Activated CD4-positive, CD25-positive, alpha-beta regulatory T cell treated with anti-CD3 and anti-CD28 coated beads, Interleukin-2, amount 50 U/mL, for 72 hours (primary cell): ENCODE results near the gene LIPG.
"Not testable (repeated sequence)": the region's sequence is repeated elsewhere in the genome, so short reads cannot be mapped to it uniquely, and the experiment has no call there.

Experiments
- DNase-seq: peaks from one replicate; pipeline ENCODE4 v3.0.0; 2021

The LIPG gene

DNA sequence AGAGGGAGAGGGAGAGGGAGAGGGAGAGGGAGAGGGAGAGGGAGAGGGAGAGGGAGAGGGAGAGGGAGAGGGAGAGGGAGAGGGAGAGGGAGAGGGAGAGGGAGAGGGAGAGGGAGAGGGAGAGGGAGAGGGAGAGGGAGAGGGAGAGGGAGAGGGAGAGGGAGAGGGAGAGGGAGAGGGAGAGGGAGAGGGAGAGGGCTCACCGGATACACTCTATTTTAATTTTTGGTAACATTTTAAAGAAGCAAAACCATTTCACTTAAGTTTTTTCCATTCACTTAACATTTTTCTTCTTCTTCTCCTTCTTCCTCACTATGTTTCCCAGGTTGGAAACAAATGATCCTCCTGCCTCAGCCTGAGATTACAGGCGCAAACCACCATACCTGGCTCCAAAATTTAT, 17.2 kb downstream of the LIPG start:
- DNase-seq, result not testable (repeated sequence)

DNA sequence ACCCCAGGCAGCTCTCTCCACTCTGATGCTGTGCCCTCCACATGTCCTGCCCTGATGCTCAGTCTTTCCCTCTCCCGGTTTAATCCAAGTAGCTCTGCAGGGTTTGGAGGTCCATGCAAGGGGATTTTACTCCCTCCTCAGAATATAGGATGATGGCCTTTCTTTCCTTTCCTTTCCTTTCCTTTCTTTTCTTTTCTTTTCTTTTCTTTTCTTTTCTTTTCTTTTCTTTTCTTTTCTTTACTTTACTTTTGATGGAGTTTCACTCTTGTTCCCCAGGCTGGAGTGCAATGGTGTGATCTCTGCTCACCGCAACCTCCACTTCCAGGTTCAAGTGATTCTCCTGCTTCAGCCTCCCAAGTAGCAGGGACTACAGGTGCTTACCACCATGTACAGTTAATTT, 17.7 kb downstream of the LIPG start:
- DNase-seq, result not testable (repeated sequence)

DNA sequence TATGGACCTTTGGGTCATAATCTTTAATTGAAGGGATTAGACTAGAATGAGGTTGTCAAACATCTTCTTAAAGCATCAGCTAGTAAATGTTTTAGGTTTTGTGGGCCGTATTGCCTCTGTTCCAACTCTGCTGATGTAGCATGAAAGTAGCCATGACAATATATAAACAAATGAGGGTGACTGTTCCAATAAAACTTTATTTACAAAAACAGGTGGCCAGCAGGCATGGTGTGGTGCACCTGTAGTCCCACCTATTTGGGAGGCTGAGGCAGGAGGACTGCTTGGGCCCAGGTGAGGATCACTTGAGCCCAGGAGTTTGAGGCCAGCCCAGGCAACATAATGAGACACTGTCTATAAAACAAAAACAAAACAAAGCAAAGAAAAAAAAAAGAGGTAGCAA, 18.4 kb downstream of the LIPG start:
- DNase-seq, result no peak

DNA sequence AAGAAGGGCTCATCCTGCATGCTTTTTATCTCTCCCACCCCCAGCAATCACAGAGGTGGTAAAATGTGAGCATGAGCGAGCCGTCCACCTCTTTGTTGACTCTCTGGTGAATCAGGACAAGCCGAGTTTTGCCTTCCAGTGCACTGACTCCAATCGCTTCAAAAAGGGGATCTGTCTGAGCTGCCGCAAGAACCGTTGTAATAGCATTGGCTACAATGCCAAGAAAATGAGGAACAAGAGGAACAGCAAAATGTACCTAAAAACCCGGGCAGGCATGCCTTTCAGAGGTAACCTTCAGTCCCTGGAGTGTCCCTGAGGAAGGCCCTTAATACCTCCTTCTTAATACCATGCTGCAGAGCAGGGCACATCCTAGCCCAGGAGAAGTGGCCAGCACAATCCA, 19.5 kb downstream of the LIPG start:
- DNase-seq, result no peak

GRCh38 chr18:49582579-49582978, 20.7 kb downstream of the LIPG start:
- no peak for DNase-seq

- DNase-seq, result no peak
Measured at GRCh38 chr18:49584394-49584793, 22.5 kb downstream of the LIPG start.

- DNase-seq, result not testable (repeated sequence)
Measured at GRCh38 chr18:49584951-49585350, 23.1 kb downstream of the LIPG start.

- no peak for DNase-seq
Measured at GRCh38 chr18:49585781-49586663, 24.2 kb downstream of the LIPG start.

- no peak for DNase-seq
Measured at GRCh38 chr18:49588171-49588570, 26.3 kb downstream of the LIPG start.

DNA sequence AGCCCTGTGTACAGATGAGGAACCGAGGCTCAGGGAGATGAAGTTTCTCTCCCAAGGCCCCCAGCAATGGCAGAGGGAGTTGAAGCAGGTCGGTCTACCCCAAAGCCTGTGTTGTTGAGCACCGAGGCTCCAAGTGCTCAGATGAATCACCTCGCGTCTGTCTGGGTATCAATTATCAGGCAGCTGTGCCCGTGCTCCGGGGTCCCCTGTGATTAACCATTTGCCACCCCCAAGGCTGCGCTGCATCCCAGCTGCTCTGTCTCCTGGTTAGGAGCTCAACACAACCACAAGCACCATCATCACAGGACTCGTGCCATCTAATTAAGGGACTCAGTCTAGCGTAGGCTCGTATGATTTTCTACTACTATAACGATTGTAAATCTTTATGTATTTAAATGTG, 27.1 kb downstream of the LIPG start:
- no peak for DNase-seq

GRCh38 chr18:49590608-49591007, 28.8 kb downstream of the LIPG start:
- DNase-seq, result no peak

- DNase-seq, result no peak
Measured at GRCh38 chr18:49591271-49591670, 29.4 kb downstream of the LIPG start.

DNA sequence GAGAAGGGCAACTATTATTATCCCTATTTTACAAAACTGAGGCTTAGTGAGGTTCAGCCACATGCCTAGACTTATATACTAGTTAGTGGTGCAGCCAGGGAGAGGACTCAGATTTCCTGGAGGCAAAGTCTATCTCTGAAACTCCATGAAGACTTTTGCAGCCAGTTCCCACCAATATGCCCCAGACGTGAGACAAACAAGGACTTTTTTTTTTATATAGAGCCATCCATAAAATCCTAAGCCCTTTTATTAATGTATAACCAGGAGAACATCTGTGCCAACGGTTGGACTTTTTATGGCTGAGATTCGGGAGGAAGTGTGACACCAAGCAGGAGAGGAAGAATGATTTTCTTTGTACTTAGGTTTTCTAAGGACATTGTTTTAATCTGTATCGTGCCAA, 29.9 kb downstream of the LIPG start:
- DNase-seq, result no peak

GRCh38 chr18:49596687-49597086, 34.8 kb downstream of the LIPG start:
- no peak for DNase-seq

GRCh38 chr18:49597157-49597931, 35.5 kb downstream of the LIPG start:
- no peak for DNase-seq

- DNase-seq, result no peak
Measured at GRCh38 chr18:49601211-49601610, 39.4 kb downstream of the LIPG start.

DNA sequence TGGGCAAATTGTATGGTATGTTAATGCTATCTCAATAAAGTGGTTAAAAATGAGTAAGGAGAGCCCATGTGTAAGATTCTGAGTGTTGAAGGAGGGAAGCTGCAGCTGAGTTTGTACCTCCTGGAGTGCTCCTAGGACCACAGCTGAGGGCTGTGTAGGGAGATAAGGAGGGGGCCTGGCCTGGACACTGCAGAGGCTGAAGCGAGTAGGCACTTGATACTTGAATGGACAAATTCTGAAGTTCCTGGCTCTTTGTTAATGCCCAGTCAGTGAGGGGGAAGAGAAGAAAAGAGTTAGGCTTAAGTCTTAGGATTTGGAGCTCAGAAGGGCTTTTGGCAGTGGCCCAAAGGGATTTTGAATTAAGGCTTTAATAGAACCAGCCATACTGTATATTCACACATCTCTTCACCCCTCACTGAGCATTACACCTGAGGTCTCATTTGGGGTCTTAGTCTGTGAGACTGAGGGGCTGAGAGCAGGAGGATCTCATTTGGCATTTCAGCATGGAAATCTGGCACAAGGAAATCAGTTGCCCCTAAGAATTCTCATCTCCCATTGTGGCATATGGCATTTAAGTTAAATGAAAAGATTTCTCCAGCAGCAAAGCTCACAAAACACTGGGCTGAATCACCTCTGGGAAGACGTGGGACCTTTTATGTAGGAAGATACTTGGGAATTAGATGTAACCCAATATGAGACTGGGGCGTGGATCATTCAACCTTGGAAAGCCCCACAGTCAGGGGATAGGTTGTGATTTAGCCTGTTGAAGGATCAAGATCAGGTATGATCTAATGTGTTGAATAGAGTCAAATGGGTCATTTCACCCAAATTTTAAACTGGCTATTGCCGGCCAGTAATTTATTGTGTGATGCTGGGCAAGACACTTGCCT, 46.8 kb downstream of the LIPG start:
- no peak for DNase-seq

DNA sequence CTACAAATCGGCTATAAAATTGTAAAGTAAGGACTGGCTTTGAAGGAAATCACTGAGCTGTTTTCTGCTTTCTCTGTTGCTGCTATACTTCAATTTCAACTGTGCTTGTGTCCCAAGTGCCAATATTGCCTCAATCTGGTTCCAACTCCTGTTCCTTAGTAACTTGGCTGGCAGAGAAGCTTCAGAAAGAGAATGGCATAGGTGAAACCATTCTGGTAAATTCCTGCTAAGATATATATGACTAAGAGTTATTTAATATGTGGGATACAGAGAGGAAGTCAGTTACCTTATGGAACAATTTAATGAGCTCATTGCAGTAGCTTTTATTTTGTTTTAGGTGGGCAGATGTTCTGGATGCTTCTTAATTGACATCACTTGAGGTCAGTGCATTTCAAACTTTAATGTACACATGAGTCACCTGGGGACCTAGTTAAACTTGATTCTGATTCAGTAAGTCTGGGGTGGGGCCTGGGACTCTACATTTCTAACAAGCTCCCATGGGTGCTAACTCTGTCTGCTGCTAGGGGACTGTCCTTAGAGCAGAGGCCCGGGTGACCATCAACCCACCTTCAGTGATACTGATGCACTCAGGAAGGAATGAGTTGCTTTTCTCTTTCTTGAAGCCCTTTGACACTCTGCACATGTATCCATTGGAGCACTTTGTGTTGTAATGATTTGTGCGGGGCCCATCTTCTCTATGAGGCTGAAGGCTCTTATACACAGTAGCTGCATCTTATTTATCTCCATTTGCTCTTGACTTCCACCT, 47.6 kb downstream of the LIPG start:
- no peak for DNase-seq

DNA sequence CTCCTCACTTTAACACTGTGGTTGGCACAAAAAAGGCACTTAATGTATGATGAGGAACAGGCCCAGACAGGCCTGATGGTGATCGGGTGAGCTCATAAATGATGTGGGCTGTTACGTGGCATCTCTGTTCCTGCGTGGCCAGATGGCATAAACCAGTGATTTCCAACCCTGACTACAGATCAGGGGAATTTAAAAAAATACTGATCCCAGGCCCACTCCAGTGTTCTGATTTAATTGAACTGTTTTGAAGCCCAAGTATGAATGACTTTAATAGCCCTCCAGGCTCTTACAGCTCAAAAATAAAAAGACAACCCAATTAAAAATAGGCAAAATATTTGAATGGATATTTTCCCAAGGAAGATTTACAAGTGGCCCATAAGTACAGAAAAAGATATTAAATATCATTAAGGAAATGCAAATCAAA, 48.2 kb downstream of the LIPG start:
- no peak for DNase-seq

DNA sequence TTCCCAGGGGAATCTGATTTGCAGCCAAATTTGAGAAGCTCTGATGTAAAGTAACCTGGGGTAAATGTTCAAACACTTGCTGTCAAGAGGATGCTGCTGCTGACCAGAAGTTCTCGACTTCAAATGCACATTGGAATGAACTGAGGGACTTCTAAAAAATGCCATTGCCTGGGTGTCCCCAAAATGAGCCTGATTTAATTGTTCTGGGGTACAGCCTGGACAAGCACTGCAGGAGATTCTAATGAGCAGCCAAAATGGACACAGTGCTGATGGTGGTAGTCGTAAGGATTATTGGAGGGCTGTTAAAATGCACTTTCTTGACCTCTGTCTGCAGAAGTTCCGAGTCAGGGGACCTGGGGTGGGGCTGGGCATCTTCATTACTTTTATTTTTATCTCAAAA, 49.5 kb downstream of the LIPG start:
- DNase-seq, result no peak

DNA sequence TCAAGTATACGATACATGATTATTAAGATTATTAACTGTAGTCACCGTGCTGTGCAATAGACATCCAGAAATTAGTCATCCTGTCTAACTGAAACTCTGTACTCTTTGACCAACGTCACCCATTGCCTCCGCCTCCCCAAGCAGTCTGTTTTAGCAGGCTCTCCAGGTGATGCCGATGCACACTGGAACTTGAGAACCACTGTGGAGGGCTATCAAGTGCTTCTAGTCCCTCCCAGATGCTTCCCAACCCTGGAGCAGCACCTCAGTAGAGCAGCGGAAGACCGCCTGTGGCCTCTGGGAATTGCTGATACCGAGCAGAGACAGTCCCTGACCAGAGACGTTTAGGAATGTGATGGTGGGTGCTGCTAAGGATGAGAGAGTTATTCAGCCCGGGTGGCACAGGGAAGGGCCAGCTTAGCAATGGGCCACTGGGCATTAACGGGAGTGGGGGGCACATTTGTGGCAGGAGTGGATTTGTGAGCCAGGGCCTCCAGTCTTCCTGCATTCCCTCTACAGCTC, 50.7 kb downstream of the LIPG start:
- DNase-seq, result no peak

GRCh38 chr18:49613141-49613640, 51.3 kb downstream of the LIPG start:
- no peak for DNase-seq
